GM12801 (cell line): ENCODE data around the gene VSIG10.

Experiments
- TF ChIP-seq, protein P1 (sequence below): IDR thresholded peaks from one replicate; pipeline ENCODE4 v1.5.1; 2011; ENCODE audit warnings: control low read depth; ENCODE audit not compliant: insufficient read length; ENCODE audit errors: extremely low read depth

VSIG10 gene

GRCh38 chr12:118124333-118124874 lies 20.6 kb upstream of the VSIG10 start:
- TF ChIP-seq, protein P1, sequence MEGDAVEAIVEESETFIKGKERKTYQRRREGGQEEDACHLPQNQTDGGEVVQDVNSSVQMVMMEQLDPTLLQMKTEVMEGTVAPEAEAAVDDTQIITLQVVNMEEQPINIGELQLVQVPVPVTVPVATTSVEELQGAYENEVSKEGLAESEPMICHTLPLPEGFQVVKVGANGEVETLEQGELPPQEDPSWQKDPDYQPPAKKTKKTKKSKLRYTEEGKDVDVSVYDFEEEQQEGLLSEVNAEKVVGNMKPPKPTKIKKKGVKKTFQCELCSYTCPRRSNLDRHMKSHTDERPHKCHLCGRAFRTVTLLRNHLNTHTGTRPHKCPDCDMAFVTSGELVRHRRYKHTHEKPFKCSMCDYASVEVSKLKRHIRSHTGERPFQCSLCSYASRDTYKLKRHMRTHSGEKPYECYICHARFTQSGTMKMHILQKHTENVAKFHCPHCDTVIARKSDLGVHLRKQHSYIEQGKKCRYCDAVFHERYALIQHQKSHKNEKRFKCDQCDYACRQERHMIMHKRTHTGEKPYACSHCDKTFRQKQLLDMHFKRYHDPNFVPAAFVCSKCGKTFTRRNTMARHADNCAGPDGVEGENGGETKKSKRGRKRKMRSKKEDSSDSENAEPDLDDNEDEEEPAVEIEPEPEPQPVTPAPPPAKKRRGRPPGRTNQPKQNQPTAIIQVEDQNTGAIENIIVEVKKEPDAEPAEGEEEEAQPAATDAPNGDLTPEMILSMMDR, result no peak

- TF ChIP-seq, protein P1, result no peak
Observed at GRCh38 chr12:118122264-118122663, 18.5 kb upstream of the VSIG10 start.

GRCh38 chr12:118120579-118121363 lies 17.0 kb upstream of the VSIG10 start:
- TF ChIP-seq, protein P1, result no peak

DNA sequence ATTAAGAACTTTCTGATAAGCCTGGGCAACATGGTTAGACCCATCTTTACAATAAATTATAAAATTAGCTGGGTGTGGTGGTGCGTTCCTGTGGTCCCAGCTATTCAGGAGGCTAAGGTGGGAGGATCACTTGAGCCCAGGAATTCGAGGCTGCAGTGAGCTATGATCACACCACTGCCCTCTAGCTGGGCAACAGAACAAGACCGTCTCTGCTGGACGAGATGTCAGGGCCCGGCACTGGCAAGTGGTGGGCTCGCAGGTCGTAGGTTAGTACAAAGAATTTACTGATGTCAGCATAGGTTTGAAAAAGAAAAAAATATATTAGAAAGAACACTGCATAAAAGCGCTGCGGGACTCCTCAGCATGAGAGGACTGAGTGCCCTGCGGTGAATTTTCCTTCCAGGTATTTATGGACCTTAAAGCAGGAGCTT lies 15.7 kb upstream of the VSIG10 start:
- TF ChIP-seq, protein P1, result no peak

DNA sequence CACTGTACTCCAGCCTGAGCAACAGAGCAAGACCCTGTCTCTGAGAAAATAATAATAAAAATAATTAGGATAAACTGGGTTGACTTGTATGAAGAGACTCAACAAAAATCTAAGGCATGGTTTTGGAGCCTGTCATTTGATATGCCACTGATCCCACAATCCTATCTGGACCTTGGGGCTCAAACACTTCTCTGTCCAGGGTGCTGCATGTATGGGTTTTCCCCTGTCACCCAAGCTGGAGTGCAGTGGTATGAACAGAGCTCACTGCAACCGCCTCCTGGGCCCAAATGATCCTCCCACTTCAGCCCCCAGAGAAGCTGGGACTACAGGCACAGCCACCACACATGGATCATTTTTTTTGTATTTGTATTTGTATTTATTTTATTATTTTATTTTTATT lies 5.3 kb upstream of the VSIG10 start:
- TF ChIP-seq, protein P1, result no peak

- TF ChIP-seq, protein P1, result no peak
Observed at GRCh38 chr12:118107694-118108093, 3.9 kb upstream of the VSIG10 start.

GRCh38 chr12:118107011-118107410 lies 3.2 kb upstream of the VSIG10 start:
- TF ChIP-seq, protein P1, result no peak
